HCEC 1CT (cell line): ENCODE data around the gene MEG3.

Source experiments
- DNase-seq: peaks from one replicate; pipeline ENCODE4 v3.0.0-alpha.2; 2017

MEG3 gene

DNA sequence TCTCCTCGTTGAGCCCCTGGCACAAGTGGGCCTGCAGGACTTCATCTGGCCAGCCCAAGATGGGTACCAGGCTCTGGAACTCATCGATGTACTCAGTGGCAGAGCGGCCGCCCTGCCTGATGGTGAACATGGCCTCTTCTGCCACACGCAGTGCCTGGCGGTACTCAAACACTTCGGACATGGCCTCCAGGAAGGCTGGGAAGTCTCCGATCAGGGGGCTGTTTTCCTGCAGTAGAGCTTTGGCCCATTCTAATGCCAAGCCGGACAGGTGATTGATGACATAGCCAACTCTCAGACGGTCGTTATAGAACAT lies 57.8 kb downstream of the MEG3 start:
- DNase-seq, result no peak

DNA sequence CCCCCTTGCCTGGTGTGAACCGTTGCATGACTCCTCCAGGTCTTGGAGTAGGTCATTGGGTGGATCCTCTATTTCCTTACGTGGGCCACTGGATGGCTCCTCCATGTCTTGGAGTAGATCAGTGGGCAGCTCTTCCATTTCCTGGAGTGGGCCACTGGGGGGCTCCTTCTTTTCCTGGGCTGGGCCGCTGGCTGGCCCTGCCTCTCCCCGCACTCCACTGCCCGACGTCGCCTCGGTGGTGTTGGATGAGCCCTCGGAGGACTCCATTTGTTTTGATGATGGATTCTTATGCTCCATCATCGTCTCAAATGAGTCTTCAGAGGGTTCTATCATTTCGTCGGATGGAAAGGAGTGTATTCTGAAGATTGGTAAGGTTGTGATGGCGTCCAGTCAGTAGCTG lies 58.5 kb downstream of the MEG3 start:
- no peak for DNase-seq

DNA sequence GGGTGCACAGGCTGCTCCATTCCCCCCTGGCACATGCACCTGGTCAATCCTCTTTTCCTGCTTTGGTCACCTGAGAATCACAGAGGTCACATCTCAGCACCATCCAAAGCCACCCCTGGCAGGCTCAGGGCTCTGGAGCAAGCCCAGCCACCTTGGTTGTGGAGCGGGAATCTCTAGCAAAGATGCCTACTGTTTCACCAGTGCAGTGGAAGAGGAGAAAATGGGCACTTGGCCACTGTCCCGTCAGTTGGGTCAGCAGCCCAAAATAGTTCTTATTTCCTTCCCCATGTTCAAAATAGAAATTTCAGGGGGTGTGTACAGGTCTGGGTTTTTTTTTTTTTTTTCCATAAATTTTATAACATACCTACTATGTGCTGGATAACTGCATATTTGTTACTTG lies 59.3 kb downstream of the MEG3 start:
- DNase-seq, result no peak

DNA sequence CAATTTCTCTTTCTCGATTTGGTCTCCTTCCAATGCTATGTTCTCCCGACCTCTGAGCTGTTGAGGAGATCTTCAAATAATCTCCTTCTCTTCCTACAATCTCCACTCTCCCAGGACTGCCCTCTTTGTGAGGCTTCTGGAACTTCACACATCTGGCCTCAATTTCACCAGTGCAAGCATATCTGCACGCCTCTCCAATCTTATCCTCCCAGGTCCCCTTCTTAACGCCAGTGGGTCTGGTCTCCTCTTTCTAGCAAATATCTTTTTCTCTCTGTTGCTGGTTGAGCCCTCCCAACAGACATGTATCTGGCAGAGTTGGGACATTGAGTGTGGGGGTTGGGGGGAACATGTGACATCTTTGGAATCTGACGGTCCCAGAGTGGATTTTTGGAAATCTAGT lies 59.7 kb downstream of the MEG3 start:
- no peak for DNase-seq

DNA sequence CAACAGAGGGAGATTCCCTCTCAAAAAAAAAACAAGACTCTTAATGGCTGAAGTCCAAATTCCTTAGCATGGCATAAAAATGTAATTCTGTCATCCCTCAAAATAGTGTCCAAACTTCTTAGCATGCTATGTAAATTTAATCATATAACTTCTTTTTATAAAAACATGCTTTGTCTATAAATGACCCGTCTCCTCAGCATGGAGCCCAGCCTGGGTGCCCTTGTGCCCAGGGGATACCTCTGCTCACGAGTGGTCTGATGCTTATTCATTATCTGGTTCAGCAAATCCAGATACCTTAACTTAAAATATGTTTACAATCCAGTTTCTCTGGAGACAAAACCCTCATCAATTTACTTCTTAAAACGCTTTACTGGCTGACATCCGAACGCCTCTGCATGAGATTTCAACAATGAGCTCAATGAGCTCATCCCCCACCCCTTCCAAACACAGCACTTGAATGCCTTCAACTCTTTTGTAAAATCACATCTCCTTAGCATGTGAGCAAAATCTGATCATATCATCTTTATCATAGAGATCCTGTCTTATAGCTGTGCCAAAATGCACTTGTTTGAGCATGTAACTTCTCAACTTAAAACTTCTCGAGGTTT lies 61.9 kb downstream of the MEG3 start:
- DNase-seq, result no peak

DNA sequence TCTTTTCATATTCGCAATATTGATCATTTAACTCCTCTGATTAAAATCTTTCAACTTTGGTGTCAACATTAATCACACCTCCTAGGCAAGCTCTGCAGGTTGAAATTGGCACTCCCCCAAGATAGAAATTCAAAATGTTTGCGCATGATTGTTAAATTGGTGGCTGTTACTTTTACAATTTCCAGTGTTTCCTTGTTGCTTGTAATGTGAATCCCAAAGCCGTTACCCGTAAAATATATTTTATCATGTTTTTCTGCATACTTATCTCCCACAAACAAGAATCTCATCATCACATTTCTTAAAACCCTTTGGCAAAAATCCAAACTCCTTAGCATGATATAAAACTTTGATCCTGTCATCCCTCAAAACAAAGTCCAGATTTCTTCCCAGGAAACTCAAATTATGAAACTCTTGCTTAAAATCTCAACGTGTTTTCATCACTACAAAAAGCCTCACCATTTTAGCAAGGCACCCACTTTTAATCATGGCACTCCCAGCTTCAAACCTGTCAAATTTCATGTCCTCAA lies 62.9 kb downstream of the MEG3 start:
- DNase-seq, result no peak

DNA sequence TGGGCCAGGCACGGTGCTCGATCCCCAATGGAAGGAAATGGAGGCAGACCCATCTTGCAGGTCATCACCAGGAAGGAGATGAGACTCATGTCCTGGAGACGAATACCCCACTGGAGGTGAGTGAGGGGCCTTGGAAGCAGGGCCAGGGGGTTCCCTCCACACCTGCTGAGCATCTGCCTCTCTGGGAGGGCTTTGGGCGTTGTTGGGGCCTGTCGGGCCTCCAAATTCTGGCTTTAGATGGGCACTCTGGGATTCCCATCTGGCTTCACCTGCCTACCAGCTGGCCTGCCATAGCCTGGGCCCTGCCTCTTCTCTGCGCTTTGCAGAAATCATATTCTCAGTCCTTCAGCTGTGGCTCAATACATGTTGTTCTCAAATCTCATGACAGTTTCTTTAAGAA lies 63.7 kb downstream of the MEG3 start:
- no peak for DNase-seq

DNA sequence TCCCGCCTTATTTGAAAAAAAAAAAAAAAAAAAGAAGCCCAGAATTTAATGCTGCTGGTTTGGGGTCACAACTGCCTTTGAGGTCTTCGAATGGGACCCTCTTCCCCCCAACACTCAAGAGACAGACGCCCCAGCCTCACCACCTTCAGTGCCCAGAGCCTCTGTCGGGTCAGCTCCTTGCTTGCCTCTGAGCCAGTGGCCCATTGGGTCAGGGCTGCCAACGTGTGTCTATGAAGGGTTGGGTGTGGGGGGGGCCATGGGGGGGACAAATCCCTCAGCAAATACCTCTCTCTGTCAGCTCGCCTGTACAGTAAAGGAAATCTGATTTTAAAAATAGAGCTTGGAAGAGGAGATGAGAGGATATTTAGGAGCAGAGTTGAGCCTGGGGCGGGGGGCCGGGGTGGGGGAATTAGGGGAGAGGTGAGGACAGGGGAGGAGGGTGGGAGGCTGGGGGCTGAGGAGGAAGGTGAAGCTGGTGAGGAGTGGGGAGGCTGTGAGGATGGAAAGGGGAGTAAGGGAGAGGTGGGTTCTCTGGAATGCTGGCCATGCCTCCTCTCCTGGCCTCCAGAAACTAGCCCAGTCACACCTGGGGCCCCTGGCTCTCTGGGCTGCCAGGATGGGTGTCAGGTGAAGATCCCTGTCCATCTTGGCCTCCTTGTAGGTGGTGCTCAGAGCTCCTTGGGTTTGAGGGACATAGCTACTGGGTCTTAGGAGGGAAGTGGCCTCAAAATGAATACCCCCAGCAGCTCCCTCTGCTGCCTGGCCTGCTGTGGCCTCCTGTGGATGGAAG lies 64.3 kb downstream of the MEG3 start:
- DNase-seq, result no peak

DNA sequence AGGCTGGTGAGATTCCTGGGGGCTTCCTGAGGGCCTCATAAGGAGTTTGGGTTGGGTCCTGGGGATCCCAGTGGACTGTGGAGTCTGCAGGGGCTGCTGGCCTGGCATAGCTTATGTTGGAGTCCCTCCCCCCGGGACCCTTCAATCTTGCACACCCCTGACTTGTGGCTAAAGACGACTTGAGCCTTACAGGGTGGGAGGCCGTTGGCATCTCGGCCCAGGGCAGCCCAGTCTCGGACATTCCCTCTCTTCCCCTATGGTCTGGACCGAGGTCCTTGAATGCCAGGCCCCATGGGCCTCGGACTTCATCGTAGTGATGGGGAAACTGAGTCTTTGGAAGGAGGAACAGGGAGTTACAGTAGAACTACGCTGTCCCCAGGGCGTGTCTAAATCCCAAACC lies 65.1 kb downstream of the MEG3 start:
- DNase-seq, result no peak

DNA sequence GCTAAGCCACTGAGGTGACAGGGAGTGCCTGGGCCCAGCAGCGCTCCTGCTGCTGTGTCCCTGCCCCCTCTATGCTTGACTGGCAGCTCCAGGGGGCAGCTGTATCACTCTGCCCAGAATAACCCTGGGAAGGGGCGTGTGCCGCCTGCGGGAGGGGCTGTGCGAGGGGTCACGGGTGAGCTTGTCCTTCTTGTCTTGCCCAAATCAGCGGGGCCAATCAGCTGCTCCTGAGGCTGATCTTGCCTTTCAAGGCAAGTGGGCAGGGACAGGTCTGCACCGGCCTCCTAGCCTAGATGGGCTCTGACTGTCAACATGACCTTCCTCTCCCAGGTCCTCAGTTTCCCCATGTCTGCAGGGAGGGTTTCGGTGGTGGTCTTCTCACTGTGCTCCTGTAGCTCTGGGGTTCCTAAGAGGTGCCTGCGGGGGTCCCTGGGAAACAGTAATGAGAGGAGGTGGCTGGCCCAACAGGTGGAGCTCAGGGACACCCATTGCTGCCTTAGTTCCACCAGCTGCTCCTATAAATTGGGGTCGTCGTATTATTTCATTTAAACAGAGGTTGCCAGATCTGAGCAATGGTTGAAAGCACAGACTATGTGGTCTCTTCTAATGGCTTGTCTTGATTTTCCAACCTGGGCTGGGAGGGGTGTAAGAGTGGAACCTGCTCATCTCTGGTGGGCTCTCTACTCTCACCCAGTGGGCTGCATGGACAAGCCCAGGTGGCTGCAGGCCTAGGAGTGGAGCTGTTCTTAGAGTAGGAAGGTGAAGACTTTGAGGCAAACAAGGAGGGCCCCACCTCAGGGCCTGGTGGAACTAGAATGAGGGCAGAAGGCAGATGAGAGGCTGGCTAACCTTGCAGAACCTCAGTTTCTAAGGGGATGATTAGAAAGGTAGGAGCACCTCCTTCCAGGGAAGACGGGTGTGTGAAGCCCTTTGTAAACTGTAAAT lies 65.9 kb downstream of the MEG3 start:
- no peak for DNase-seq

DNA sequence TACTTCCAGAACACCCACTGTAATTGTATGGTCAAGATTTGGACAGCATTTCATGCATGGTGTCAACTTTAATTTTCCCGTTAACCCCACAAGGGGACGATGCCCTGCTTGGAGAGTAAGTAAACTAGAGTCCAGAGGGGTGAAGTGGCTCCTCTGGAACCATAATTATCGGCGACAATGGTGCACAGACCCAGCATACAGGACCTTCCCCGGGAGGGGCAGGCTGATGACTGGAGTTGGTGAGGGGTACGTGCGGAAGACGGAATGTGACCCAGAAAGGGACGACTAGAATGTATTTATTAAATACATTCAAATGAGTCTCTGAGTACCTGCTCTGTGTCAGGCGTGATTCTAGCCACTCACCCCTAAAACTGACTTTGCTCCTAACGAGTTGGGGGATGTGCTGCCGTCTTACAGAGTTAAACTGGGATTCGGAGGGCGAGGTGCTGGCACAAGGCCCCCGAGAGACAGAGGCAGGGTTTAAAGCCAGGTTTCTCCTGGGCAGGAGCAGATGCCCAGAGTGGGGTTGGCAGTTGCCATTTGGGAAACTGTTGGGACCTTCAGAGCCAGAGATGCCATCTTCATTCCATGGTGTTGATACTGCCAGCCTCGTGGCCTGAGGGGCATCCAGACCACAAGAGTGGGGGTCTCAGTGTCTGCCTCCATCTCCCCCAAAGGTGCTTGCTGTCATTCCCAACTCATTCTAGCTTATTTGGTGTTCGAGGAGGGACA lies 66.7 kb downstream of the MEG3 start:
- no peak for DNase-seq

DNA sequence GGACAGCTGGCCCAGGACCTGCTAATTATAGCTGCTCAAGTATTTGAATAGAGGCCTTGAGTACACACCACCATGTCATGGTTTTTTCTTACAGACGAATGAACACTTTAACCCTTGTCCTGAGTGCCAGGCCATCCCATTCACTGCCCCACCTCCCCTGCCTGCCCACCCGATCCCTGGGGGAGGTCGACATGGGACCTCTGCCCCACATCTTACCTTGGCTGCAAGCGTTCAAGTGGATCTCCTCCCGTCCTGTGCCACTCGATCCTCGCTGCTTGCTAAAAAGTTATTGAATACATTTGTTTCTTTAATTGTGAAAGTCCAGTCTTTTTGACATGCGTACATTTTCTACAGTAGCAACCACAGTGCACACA lies 67.3 kb downstream of the MEG3 start:
- DNase-seq, result no peak

DNA sequence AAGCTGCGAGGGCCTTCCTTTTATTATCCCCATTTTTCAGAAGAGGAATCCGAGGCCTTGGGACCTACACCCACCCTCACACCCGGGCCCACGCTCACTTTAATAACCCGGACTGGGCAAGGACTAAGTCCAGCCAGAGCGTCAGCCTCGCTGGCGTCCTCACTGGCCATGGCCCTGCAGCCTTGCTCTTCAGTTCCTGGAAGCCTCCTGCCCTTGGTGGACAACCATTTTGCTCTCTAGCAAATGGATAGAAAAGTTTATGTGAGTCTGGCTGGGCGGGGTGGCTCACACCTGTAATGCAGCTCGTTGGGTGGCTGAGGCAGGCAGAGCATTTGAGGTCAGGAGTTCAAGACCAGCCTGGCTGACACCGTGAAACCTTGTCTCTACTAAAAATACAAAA lies 67.8 kb downstream of the MEG3 start:
- no peak for DNase-seq

DNA sequence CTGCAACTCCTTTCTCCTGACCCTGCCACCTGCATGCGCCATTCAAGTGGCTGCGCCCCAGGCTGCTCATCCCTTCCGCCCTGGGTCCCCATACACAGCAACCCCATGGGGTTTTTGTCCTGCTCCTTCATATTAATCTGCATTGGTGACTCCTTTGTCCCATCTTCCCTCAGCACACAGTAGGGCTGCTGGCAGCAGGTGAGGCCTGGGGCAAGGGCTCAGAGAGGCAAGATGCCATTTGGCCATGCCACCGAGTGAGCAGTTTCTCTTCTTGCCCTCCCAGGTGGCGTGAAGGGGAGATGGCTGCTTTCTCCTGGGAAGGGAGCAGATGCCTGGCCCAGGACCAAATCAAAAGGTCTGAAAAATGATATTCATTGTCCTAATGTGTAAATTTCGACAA lies 68.5 kb downstream of the MEG3 start:
- DNase-seq, result no peak

DNA sequence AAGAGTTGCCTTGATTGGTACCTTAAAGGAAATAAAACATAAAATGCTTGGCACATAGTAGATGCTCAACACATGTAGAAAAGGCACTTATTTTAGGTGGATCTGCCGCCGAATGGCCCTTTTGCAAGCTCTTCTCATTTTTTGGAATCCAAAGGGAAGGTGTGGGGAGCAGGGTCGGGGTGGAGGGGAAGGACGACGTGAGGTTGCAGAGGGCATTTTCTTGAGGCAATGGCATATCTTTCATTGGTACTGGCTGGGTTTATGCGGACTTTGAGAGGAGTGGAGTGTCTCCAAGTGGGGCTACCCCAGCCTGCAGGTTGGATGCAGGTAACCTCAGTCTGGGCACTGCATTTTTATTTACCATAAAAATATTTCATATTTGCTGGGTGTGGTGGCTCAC lies 69.5 kb downstream of the MEG3 start:
- DNase-seq, result no peak

DNA sequence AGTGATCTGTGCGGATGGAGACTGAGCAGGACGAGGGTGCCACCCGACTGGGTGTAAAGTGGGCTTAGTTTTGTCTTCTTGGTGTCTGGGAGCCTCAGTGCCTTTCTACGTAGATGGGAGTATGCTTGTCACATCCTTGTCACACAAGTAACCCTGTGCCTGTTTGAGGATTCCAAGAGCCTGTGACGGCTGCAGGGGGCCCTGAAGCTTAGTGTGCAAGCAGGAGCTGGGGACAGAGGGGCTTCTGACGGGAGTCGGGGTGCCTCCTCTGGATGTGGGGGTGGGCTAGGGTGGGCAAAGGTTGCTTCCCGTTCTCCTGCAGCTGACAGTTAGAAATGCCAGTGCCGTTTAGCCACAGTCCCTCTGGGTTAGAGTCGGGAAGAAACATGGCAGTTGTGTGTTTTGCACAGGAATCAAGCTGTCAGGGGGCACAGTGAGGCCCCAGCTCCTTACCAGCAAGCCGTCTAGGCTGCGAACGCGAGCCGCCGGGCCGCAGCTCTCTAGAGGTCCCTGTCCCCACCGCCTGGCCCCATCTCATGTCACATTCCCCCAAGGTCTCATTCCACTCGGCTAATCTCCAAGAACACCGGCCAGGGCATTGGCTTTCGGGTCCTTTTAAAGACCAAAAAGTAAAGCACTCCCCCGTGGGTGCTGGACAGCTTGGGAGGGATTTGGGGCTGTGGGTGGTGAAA lies 70.6 kb downstream of the MEG3 start:
- DNase-seq, result no peak

DNA sequence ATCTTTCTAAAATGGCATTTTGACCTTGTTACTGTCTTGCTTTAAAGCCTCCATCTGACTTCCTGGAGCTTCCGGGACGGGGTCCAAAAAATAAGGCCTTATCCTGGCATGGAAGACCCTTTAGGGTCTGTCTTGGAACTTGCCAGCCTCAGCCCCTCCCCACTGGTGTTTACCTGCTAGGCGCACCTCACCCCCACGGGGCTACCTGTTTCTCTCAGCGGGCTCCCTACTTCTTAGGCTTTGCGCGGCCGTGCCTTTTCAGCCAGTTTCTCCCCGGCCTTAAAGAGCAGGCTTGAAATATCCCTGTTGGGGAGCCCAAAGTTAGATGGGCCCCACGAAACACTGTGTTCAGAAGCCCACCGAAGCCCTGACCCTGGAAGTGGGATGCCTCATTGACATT lies 72.5 kb downstream of the MEG3 start:
- DNase-seq, result no peak

DNA sequence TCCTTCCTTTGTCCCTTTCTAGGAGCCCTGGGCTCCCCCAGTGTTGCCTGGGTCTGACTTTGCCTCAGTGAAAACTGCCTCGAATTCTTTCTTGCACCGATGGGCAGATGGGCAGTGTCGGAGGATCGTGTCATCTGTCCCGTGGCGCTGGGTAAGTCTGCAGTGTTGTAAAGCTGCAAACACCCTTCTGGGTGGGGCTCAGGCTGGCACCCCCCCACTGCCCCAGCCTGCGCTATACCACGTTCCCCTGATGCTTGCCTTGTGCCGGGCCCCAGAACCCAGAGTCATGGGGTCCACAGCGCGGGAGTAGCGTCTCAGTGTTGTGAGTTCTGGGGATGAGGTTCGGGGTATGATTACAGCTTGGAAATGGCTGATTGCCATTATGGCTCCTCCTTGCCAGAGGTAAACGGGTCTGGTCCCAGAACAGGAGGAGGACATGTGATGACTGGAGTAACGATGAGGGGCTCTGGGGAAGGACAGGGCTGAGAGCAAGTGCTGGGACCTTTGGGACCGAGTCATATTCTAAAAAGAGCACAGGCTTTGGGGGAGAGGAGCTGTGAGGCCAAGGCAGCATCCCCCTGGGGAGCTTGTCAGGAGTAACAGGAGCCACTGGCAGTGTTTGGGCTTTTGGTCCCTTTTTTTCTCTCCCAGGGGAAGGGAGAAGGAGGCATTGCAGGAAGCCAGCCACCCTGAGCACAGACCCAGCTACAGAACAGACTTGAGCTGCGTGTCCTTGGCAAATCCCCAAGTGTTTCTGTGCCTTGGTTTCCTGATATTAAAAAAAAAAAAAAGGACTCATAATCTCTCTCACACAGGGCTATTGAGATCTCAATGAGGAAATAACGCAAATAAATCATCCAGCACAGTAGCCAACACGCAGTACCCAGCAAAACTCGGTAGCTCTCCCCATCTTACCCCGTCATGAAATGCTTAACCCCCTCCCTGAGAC lies 73.3 kb downstream of the MEG3 start:
- no peak for DNase-seq

DNA sequence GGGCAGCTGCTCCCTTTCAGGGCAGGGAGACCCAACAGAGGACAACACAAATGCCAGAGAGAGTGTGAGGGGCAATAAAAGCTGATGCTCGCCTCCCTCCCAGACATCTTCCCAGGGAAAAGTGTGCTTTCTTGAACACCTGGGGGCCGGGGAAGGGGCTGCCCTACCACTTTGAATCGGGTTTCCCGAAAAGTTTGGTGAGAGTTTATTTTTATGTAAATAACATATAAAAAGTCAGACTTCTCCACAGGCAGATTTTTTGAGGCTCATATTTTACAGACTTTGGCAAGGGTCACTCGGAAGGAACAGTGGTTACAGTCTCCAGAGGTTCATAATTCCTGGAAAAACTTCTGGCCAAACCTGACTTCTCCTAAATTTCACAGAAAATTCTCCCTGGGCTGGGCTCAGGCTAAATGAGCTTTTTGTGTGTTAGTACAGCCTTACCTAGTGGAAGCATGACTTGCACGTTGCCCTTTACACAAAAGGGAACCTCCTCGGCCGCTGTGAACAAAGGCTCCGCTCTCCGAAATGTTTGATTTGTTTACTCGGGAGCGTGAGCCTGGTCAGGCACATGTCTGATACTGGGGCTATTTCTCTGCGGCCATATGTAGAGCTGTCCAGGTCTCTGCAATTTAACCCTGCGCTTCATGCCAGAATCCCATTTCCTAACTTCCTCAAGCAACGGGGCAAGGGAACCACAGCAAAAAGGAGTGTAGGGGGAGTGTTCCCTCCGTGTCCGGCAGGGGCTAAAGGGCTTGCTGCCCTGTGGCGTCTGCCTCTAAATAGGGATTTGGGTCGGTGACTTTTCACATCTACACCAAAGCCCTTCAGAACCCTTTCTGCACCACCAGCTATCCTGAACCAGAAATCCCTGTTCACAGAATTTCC lies 74.2 kb downstream of the MEG3 start:
- DNase-seq, result no peak

DNA sequence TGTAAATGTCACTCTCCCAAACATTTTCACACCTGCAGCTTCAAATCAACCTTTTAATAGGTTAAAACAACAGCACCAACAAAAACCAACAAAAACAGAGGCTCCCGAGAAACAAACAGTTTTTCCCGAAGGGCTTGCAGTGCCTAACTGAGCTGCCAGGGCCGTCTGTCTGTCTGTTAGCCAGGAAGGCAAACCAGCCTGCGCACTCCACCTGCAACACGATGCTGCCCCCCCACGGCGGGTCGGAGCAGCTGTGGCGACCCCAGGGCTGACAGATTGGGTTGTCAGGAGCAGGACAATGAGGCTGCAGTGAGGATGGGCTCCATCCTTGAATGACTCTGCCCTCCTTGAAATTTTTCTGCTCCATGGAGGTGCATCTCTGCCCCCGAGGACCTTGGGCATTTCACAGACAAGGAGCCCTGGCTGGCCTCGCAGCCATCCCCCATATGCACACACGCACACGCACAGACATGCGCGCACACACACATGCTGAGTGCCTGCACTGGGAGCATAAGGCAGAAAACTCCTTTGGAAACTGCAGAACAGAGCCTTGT lies 75.0 kb downstream of the MEG3 start:
- no peak for DNase-seq
